Adipocyte (in vitro differentiated cells): ENCODE results near the gene CACTIN.

Experiments used
- DNase-seq: peaks from one replicate; pipeline ENCODE4 v3.0.0-alpha.2; 2015; ENCODE audit warnings: low read depth
- H3K27me3 ChIP-seq: replicated peaks from 2 replicates; pipeline ENCODE4 v1.7.0; 2013; ENCODE audit warnings: mild to moderate bottlenecking, low read length, moderate library complexity; ENCODE audit not compliant: control insufficient read depth, insufficient read depth
- H3K36me3 ChIP-seq: 2 replicates; pipeline ENCODE4 v1.7.0; 2013; ENCODE audit warnings: low read length, mild to moderate bottlenecking, moderate library complexity; ENCODE audit not compliant: control insufficient read depth, insufficient read depth, severe bottlenecking
- H3K4me1 ChIP-seq: 2 replicates; pipeline ENCODE4 v1.7.0; 2013; ENCODE audit warnings: mild to moderate bottlenecking, low read length, moderate library complexity; ENCODE audit not compliant: control insufficient read depth, insufficient read depth
- H3K4me3 ChIP-seq: 2 replicates; pipeline ENCODE4 v1.7.0; 2013; ENCODE audit warnings: mild to moderate bottlenecking, low read length, moderate library complexity
- H3K9ac ChIP-seq: 2 replicates; pipeline ENCODE4 v1.7.0; 2013; ENCODE audit warnings: mild to moderate bottlenecking, low read length, moderate library complexity
- H3K9me3 ChIP-seq: 2 replicates; pipeline ENCODE4 v1.7.0; 2013; ENCODE audit warnings: mild to moderate bottlenecking, low read length, moderate library complexity; ENCODE audit not compliant: control insufficient read depth

CACTIN gene

DNA sequence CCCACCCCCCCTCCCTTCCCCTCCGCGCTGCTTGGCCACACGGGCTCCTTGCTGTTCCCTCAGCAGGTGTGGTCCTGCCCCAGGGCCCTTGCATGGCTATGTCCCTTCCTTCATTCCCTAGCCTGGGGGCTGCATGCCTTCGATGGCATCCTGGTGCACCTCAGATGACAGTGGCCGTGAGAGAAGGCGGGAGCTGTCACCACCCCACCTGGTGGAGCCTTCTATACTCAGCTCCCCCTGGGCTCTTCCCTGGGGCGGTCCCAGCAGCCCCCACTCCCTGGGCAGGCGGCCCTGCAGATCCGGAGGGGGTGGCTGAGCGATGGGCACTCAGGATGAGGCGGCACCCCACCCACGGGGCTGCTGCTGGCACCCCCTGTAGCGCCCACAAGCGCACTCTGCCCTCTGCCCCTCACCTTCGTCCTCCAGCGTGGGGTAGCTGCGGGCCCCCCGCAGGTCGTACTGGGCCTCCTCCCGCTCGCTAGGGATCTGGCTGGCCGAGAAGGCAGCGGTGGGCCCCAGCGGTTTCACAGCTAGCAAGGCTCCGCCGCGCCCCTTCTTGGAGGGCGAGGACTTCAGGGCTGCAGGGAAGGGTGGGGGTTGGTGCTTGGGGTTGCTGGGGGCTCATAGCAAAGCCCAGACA is 17.2 kb upstream of the CACTIN start:
- Histone ChIP-seq H3K9ac (no peak overlapping the region), H3K36me3 (peaks cover 33% of the 10 kb centered on the region), H3K27me3 (no peaks in the 10 kb centered on the region), H3K9me3 (no peaks in the 10 kb centered on the region), H3K4me3 (no peak overlapping the region), H3K4me1 (peaks cover 3% of the 10 kb centered on the region)
- DNase-seq: no peak

DNA sequence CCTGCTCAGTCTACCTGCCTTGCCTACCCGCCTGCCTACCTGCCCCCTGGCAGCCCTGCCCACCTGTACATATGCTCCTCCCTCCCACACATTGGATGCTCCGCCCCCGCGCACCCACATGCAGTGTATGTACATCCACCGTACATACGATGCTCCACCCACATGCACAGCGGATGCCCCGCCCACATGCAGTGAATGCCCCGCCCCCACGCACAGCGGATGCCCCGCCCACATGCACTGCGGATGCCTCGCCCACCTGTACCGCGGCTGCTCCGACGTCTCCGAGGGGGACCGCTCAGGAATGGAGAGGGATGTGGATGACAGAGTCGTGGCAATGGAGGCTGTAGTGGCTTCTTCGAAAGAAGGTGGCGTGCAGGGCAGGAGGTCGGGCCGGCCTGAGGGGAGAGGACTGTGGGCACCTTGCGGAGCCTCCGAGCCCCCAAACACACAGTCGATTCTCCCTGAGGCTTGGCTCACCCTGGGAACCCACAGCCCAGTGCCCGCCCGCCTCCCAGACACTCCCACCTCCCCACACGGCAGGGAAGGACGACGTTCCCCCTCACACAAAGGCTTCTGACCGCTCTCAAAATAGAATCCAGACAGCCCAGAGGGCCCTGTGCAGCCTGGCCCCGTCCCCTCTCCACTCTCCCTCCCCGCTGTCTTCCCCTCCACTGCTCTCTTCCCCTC is 16.5 kb upstream of the CACTIN start:
- Histone ChIP-seq H3K4me1 (peaks cover 3% of the 10 kb centered on the region), H3K27me3 (no peaks in the 10 kb centered on the region), H3K9ac (no peak overlapping the region), H3K9me3 (no peaks in the 10 kb centered on the region), H3K4me3 (no peak overlapping the region), H3K36me3 (peaks cover 40% of the 10 kb centered on the region)
- peak; percentile 10 for DNase-seq

DNA sequence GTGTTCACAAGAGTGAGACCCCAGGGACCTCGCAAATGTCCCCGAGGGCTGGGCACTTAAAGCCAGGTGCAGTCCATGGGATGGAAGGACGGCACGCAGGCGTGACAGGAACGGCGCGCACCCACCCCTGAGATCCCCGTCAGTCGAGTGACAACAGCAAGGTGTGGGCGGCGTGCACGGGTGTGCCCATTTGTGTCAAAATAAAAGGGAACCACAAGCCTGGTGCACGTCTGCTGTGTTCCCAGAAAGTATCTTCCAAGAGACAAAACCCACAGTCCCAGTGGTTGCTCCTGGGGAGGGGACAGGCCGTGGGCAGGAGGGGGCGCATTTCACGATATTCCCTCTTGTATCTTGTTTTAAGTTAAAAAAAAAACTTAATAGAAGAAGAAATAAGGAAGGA is 15.7 kb upstream of the CACTIN start:
- Histone ChIP-seq H3K4me1 (peaks cover 3% of the 10 kb centered on the region), H3K36me3 (peaks cover 42% of the 10 kb centered on the region), H3K9ac (no peak overlapping the region), H3K27me3 (no peaks in the 10 kb centered on the region), H3K4me3 (no peak overlapping the region), H3K9me3 (no peaks in the 10 kb centered on the region)
- no peak for DNase-seq

DNA sequence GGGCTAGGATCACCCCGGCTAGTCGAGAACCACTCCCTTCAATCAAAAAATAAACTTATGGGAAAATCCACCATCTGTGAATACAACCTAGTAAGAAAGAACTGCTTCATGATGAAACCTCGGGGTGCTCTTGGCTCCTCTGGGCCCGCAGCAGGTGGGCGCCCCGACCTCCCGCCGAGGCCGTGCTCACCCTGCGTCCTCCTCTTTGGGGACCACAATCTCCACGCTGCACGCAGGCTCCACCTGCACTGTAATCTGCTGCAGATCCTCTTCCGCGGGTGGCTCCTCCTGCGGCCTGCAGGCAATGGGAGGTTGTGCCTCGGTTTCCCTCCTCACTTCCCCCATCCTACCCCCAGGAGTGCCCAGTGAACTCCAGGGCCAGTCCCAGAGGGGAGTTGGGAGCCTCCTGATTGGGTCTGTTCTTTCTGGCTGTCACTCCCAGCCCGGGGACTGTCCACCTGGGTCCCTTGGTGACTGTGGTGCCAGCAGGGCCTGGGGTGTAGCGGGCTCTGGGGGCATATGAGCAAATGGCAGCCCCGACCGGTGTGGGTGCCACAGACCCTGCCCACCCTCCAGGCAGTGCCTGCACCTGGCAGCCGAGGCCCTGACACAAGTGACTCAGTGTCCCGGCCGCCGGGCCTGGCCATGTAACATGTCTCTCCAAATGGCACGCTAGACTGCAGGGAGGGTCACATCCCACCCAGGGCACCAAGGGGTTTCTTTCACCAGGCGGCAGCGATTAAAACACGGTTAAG is 15.1 kb upstream of the CACTIN start:
- Histone ChIP-seq H3K4me3 (no peak overlapping the region), H3K9ac (no peak overlapping the region), H3K27me3 (no peaks in the 10 kb centered on the region), H3K9me3 (no peaks in the 10 kb centered on the region), H3K36me3 (peaks cover 42% of the 10 kb centered on the region), H3K4me1 (peaks cover 3% of the 10 kb centered on the region)
- no peak for DNase-seq

DNA sequence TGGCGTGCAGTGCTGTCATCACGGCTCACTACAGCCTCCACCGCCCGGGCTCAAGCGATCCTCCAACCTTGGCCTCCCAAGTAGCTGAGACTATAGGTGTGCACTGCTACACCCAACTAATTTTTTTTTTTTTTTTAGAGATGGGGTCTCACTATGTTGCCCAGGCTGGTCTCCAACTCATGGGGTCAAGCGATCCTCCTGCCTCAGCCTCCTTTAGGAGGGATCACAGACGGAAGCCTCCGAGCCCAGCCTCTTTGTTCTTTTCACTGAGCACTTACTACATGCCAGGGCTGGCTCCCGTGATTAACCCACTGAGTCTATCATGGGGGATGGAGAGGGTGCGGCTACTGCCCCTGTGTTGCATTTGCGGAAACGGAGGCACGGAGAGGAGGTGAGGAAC is 12.9 kb upstream of the CACTIN start:
- DNase-seq: no peak
- Histone ChIP-seq H3K9me3 (no peaks in the 10 kb centered on the region), H3K4me3 (no peak overlapping the region), H3K36me3 (peaks cover 34% of the 10 kb centered on the region), H3K9ac (no peak overlapping the region), H3K27me3 (no peaks in the 10 kb centered on the region), H3K4me1 (no peaks in the 10 kb centered on the region)

DNA sequence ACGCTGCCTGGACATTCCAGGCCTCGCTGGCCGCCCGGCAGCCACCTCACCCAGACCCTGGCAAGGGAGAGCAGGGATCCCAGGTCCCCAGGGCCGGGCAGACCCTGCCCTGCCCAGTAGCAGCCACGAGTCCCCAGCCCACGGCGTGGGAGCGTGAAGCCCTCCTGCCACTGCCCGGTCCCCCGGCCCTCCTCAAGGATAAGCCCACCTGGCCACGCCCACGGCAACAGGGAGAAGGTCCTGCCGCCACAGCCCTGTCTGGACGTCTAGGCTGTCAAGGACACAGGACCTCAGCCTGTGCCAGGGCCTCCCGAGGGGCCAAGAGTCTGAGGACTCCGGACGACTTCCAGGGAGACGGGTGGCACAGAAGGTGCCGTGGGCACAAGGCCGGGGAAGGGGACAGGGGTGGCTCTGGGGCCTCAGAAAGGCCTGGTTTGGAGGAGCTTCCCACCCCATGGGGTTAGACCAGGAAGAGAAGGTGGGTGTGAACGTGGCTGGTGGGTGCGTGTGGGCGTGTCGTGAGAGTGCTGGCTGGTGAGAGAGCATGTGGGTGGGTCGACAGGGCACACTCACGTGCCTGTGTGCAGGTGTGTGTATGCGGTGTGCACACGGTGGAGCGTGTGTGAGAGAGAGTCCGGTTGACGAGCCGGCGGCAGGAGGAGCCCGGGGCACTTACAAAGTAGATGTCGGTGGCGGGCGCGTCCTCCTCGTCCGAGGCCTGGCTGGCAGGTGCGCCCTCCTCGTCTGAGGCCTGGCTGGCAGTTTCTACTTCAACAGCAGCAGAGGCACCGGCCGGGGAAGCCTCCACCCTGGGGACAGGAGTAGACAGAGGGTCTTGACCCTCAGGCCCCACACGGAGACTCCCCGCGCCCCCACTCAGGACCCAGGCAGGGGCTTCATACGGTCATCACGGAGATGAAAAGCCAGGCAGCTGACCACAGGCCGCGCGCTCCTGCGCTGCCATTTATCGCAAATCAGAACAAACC is 11.9 kb upstream of the CACTIN start:
- Histone ChIP-seq H3K4me3 (no peak overlapping the region), H3K9me3 (no peaks in the 10 kb centered on the region), H3K4me1 (no peaks in the 10 kb centered on the region), H3K9ac (no peak overlapping the region), H3K27me3 (no peaks in the 10 kb centered on the region), H3K36me3 (peaks cover 34% of the 10 kb centered on the region)
- DNase-seq: no peak

DNA sequence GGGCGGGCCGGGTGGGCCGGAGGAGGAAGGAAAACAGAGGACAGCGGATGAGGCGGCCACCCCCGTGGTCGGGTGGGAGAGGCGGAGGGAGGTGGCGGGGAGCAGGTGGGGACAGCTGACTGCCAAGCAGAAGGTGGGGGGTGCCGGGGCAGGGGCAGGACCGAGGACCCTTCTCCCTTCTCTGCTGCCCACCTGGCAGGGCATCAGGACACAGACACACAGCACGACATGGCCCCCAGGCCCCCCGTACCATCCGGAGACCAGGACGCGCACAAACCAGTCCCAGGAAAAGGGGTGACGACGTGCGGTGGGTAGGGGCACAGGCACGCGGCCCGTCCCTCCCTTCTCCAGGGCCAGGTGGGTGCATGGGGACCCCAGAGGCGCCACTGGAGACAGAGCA is 11.0 kb upstream of the CACTIN start:
- Histone ChIP-seq H3K27me3 (no peaks in the 10 kb centered on the region), H3K9me3 (no peaks in the 10 kb centered on the region), H3K9ac (no peak overlapping the region), H3K4me3 (no peak overlapping the region), H3K4me1 (no peaks in the 10 kb centered on the region), H3K36me3 (peaks cover 34% of the 10 kb centered on the region)
- DNase-seq: no peak

DNA sequence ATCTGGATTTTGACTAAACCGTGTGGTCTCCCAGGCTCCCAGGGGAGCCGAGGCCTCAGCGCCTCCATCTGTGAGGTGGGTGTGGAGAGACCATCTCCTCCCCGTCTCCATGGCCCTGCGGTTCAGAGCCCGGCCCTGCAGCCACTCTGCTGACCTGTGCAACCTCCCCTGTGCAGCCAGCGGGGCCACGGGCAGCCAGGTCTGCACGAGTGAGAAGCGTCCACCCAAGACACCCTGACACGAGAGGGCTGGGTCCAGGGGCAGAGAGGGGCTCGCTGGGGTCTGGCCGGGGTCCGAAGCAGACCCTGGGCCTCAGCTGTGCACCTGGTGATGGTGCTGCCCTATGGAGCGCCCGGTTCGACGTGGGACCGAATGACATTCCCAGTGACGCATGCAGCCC is 10.4 kb upstream of the CACTIN start:
- Histone ChIP-seq H3K9me3 (no peaks in the 10 kb centered on the region), H3K4me1 (no peaks in the 10 kb centered on the region), H3K4me3 (no peak overlapping the region), H3K36me3 (peaks cover 33% of the 10 kb centered on the region), H3K27me3 (no peaks in the 10 kb centered on the region), H3K9ac (no peak overlapping the region)
- no peak for DNase-seq

DNA sequence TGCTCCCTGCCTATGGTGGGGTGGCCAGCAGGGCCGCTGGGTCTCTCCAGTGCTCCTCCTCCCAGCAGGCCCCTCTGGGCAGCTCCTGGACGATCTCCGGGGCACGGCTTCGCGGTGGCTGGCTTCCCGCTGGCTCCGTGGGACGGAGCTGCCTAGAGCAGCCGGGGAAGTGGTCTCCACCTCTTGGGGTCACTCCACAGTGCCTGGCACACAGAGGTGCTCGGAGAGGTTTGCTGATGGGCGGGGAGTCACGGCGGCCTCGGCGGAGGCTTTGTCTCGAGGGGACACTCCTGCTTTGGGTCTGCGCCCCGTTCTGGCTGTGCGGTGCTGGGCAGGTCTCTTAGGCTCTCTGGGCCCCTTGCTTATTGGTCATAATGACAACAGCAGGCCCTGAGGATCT is 9.9 kb upstream of the CACTIN start:
- Histone ChIP-seq H3K4me3 (no peak overlapping the region), H3K4me1 (no peaks in the 10 kb centered on the region), H3K36me3 (peaks cover 33% of the 10 kb centered on the region), H3K9me3 (no peaks in the 10 kb centered on the region), H3K9ac (no peak overlapping the region), H3K27me3 (no peaks in the 10 kb centered on the region)
- DNase-seq: no peak

DNA sequence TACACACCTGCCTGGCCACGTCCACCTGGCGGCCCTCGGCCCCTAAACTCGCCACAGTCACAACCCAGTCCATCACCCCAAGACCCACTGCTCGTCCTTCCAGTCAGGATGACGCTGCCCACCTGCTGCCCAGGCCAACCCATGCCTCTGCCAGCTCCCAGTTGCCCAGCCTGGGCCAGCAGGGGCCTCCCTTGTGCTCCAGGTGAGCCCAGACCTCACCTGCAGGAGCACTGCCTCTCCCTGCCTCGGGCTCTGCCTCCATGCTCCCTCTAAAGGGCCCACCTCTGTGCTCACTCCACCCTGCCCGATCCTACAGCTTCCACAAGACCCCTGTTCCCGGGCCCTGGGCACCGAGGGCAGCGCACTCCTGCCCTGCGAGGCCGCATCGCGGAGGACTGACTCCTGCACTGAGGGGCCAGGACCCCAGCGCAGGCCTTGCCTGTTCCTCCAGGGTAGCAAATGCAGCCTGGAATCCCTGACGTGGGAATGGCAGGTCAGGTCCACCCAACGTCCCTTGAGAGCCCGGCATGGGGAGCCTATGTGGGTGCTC is 8.0 kb upstream of the CACTIN start:
- Histone ChIP-seq H3K4me3 (no peak overlapping the region), H3K9me3 (no peaks in the 10 kb centered on the region), H3K27me3 (no peaks in the 10 kb centered on the region), H3K9ac (no peak overlapping the region), H3K36me3 (peaks cover 28% of the 10 kb centered on the region), H3K4me1 (no peaks in the 10 kb centered on the region)
- DNase-seq: no peak
